Measurements from ENCODE around the gene CDK17.

CDK17 gene

DNA sequence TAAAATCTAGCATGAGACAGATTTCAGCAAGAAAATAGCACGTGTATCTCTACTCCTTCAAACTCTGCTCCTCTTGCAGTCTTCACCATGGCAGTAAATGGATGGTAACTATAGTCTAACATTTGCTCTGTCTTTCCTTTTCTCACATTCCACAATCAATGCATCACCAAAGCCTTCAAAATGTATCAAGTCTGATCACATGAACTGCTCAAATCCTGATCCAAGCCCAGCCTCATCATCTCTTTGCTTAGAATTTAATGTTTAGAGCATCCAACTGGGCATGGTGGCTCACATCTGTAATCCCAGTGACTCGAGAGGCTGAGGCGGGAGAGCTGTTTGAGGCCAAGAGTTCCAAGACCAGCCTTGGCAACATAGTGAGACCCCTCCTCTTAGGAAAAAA lies 45.9 kb downstream of the CDK17 start:
- no peak for TF ChIP-seq EP300 (IDR thresholded peaks at IDR 0.05; ENCODE audit: borderline replicate concordance)
- TF ChIP-seq YY1 (IDR thresholded peaks at IDR 0.05; ENCODE audit: low read depth): no peak
- TF ChIP-seq, protein P1, sequence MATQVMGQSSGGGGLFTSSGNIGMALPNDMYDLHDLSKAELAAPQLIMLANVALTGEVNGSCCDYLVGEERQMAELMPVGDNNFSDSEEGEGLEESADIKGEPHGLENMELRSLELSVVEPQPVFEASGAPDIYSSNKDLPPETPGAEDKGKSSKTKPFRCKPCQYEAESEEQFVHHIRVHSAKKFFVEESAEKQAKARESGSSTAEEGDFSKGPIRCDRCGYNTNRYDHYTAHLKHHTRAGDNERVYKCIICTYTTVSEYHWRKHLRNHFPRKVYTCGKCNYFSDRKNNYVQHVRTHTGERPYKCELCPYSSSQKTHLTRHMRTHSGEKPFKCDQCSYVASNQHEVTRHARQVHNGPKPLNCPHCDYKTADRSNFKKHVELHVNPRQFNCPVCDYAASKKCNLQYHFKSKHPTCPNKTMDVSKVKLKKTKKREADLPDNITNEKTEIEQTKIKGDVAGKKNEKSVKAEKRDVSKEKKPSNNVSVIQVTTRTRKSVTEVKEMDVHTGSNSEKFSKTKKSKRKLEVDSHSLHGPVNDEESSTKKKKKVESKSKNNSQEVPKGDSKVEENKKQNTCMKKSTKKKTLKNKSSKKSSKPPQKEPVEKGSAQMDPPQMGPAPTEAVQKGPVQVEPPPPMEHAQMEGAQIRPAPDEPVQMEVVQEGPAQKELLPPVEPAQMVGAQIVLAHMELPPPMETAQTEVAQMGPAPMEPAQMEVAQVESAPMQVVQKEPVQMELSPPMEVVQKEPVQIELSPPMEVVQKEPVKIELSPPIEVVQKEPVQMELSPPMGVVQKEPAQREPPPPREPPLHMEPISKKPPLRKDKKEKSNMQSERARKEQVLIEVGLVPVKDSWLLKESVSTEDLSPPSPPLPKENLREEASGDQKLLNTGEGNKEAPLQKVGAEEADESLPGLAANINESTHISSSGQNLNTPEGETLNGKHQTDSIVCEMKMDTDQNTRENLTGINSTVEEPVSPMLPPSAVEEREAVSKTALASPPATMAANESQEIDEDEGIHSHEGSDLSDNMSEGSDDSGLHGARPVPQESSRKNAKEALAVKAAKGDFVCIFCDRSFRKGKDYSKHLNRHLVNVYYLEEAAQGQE (IDR thresholded peaks at IDR 0.05; ENCODE audit: low read depth): no peak
- no peak for TF ChIP-seq CEBPB (IDR thresholded peaks at IDR 0.05)
- TF ChIP-seq ZBTB7A (IDR thresholded peaks at IDR 0.05; ENCODE audit: low read depth): no peak
- TF ChIP-seq TAF1 (IDR thresholded peaks at IDR 0.05; ENCODE audit: low read depth): no peak
- TF ChIP-seq CREB1 (IDR thresholded peaks at IDR 0.05; ENCODE audit: low read depth): no peak
- TF ChIP-seq TEAD4 (IDR thresholded peaks at IDR 0.05): no peak
- no peak for TF ChIP-seq FOXM1 (IDR thresholded peaks at IDR 0.05; ENCODE audit: borderline replicate concordance, low read depth)
- no peak for TF ChIP-seq TCF12 (IDR thresholded peaks at IDR 0.05; ENCODE audit: low read depth)
- TF ChIP-seq, protein P2, sequence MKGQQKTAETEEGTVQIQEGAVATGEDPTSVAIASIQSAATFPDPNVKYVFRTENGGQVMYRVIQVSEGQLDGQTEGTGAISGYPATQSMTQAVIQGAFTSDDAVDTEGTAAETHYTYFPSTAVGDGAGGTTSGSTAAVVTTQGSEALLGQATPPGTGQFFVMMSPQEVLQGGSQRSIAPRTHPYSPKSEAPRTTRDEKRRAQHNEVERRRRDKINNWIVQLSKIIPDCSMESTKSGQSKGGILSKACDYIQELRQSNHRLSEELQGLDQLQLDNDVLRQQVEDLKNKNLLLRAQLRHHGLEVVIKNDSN (IDR thresholded peaks at IDR 0.05): no peak
- no peak for TF ChIP-seq EGR1 (IDR thresholded peaks at IDR 0.05)
- no peak for TF ChIP-seq NFIC (IDR thresholded peaks at IDR 0.05)
- TF ChIP-seq, protein P3, sequence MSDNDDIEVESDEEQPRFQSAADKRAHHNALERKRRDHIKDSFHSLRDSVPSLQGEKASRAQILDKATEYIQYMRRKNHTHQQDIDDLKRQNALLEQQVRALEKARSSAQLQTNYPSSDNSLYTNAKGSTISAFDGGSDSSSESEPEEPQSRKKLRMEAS (IDR thresholded peaks at IDR 0.05): no peak
- no peak for TF ChIP-seq RAD21 (IDR thresholded peaks at IDR 0.05; ENCODE audit: low read depth)

DNA sequence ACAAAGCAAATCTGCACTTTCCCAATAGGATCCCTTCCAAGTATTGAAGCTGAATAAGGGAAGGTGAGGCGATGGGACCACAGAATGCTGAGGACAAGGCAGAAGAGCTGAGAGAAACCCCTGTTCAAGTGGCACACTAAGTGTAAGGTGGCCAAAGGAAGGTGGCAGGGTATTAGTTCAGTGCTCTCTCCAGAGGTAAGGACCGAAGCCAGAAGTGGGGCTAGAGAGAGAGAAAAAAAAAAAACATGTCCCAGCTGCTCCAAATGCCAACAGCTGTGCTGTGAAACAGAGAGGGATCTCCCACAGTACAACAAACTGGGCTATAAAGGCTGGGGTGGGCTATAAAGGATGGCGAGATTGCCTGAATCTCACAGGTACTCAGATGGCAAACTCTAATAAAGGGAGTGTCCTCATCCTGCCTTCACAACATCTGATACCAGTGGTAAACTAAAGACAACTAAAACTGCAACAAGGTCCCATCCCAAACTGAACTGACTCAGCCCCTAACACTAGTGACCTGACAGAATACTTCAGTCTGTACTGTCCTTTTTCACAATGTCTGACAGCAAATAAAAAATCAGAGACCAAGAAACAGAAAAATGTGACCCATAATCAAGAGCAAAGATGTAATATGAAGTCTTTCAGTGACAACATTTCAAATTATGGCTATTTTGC lies 47.9 kb downstream of the CDK17 start:
- TF ChIP-seq, protein P2 (IDR thresholded peaks at IDR 0.05): no peak
- TF ChIP-seq TCF12 (IDR thresholded peaks at IDR 0.05; ENCODE audit: low read depth) (no peak), EP300 (IDR thresholded peaks at IDR 0.05; ENCODE audit: borderline replicate concordance) (no peak), FOXM1 (IDR thresholded peaks at IDR 0.05; ENCODE audit: borderline replicate concordance, low read depth) (no peak), YY1 (IDR thresholded peaks at IDR 0.05; ENCODE audit: low read depth) (no peak), NFIC (IDR thresholded peaks at IDR 0.05) (no peak), ZBTB7A (IDR thresholded peaks at IDR 0.05; ENCODE audit: low read depth) (no peak), EGR1 (IDR thresholded peaks at IDR 0.05) (no peak), TEAD4 (IDR thresholded peaks at IDR 0.05) (no peak), CREB1 (IDR thresholded peaks at IDR 0.05; ENCODE audit: low read depth) (no peak), TAF1 (IDR thresholded peaks at IDR 0.05; ENCODE audit: low read depth) (no peak), CEBPB (IDR thresholded peaks at IDR 0.05) (no peak), RAD21 (IDR thresholded peaks at IDR 0.05; ENCODE audit: low read depth) (no peak)
- TF ChIP-seq, protein P3 (IDR thresholded peaks at IDR 0.05): no peak
- TF ChIP-seq, protein P1 (IDR thresholded peaks at IDR 0.05; ENCODE audit: low read depth): no peak

DNA sequence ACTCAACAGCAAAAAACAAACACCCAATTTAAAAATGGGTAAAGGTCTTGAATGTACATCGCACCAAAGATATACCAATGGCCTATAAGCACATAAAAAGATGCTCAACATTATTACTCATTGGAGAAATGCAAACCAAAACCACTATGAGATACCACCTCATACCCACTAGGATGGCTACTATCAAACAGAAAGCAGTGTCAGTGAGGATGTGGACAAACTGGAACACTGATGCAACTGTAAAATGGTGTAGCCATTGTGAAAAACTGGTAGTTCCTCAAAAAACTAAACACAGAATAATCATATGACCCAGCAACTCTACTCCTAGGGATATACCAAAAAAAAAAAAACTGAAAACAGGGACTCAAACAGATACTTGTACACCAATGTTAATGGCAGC lies 49.3 kb downstream of the CDK17 start:
- TF ChIP-seq YY1 (IDR thresholded peaks at IDR 0.05; ENCODE audit: low read depth) (no peak), CREB1 (IDR thresholded peaks at IDR 0.05; ENCODE audit: low read depth) (no peak), ZBTB7A (IDR thresholded peaks at IDR 0.05; ENCODE audit: low read depth) (no peak), EP300 (IDR thresholded peaks at IDR 0.05; ENCODE audit: borderline replicate concordance) (no peak), TCF12 (IDR thresholded peaks at IDR 0.05; ENCODE audit: low read depth) (no peak), FOXM1 (IDR thresholded peaks at IDR 0.05; ENCODE audit: borderline replicate concordance, low read depth) (no peak), TEAD4 (IDR thresholded peaks at IDR 0.05) (no peak), CEBPB (IDR thresholded peaks at IDR 0.05) (no peak), NFIC (IDR thresholded peaks at IDR 0.05) (no peak), EGR1 (IDR thresholded peaks at IDR 0.05) (no peak), RAD21 (IDR thresholded peaks at IDR 0.05; ENCODE audit: low read depth) (no peak), TAF1 (IDR thresholded peaks at IDR 0.05; ENCODE audit: low read depth) (no peak)
- TF ChIP-seq, protein P3 (IDR thresholded peaks at IDR 0.05): no peak
- TF ChIP-seq, protein P2 (IDR thresholded peaks at IDR 0.05): no peak
- TF ChIP-seq, protein P1 (IDR thresholded peaks at IDR 0.05; ENCODE audit: low read depth): no peak
